Glutamatergic neuron (in vitro differentiated cells): ENCODE results near the gene EVL. TPM values are rescaled to one million over a fixed set of nuclear protein-coding genes. Genes with fewer than 3 reads are reported as not detected.

Experiments used
- DNase-seq: peaks from one replicate; pipeline ENCODE4 v3.0.0; 2022
- H3K27ac Mint-ChIP-seq: one replicate; pipeline ENCODE4 v1.8.0; 2020; ENCODE audit warnings: mild to moderate bottlenecking, mixed read lengths, inconsistent platforms; ENCODE audit not compliant: unreplicated experiment
- H3K27me3 Mint-ChIP-seq: one replicate; pipeline ENCODE4 v1.8.0; 2020; ENCODE audit warnings: mild to moderate bottlenecking, moderate library complexity, mixed read lengths, inconsistent platforms; ENCODE audit not compliant: unreplicated experiment
- H3K36me3 Mint-ChIP-seq: one replicate; pipeline ENCODE4 v1.8.0; 2020; ENCODE audit warnings: mild to moderate bottlenecking, mixed read lengths, inconsistent platforms; ENCODE audit not compliant: unreplicated experiment
- H3K4me1 Mint-ChIP-seq: one replicate; pipeline ENCODE4 v1.8.0; 2020; ENCODE audit warnings: mild to moderate bottlenecking, low read depth, mixed read lengths, inconsistent platforms; ENCODE audit not compliant: unreplicated experiment
- H3K4me3 Mint-ChIP-seq: one replicate; pipeline ENCODE4 v1.8.0; 2020; ENCODE audit warnings: mild to moderate bottlenecking, mixed read lengths, inconsistent platforms; ENCODE audit not compliant: unreplicated experiment
- H3K9me3 Mint-ChIP-seq: one replicate; pipeline ENCODE4 v1.8.0; 2020; ENCODE audit warnings: mild to moderate bottlenecking, moderate library complexity, mixed read lengths, inconsistent platforms; ENCODE audit not compliant: unreplicated experiment
- CTCF ChIP-seq: fragments of 200-600 bp; sonication (generic); IDR thresholded peaks from one replicate; pipeline ENCODE4 v1.5.0; 2021; ENCODE audit not compliant: partially characterized antibody, unreplicated experiment
- total RNA-seq: library from RNA; stranded (reverse); fragmentation: NEBNext Ultra II Directional; extraction: Animal tissue kit (Norgen Biotek cat#: 25700); gene quantifications from one replicate; pipeline ENCODE4 v1.2.1, GENCODE V29; 2021; ENCODE audit not compliant: unreplicated experiment

The EVL gene
- total RNA-seq, 1 donor from 2014 or later, result 381 TPM

DNA sequence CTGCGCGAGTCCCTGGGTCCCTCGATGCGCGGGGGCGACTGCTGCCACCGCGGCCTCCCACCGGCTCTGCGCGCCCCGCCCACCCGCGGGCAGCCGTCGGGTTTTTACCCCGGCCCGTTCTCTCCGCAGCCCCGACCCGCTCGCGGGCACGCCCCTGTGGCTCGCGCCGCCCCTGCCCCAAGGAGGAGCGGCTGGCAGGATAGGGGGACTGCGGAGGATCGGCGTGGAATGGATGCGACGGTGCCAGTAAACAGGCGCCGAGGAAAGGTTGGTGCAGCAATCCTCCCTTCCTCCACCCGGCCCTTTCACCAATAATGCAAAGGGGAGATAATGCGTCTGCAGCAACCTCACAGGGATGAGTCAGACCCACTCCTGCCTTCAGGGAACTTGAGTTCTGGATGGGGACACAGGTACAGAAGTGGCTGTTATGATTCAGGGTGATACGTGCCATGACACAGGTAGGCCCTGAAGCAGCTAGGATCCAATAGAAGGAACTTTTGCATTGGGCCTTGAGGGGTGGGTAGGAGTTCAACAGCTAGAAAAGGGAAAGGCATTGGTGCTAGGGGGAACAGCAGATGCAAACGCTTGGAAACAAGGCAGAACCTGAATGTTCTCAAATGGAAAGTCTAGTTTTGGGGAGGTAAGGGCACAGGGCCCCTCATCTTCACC lies 94.8 kb downstream of the EVL start:
- no peaks in the 10 kb centered on the region for H3K4me1 Mint-ChIP-seq
- H3K27ac Mint-ChIP-seq, result no peak overlapping the region
- TF ChIP-seq CTCF, result no peak
- H3K4me3 Mint-ChIP-seq, result no peak overlapping the region
- no peak for DNase-seq
- peaks cover 5% of the 10 kb centered on the region for H3K9me3 Mint-ChIP-seq
- peaks cover 21% of the 10 kb centered on the region for H3K27me3 Mint-ChIP-seq
- peaks cover 4% of the 10 kb centered on the region for H3K36me3 Mint-ChIP-seq

DNA sequence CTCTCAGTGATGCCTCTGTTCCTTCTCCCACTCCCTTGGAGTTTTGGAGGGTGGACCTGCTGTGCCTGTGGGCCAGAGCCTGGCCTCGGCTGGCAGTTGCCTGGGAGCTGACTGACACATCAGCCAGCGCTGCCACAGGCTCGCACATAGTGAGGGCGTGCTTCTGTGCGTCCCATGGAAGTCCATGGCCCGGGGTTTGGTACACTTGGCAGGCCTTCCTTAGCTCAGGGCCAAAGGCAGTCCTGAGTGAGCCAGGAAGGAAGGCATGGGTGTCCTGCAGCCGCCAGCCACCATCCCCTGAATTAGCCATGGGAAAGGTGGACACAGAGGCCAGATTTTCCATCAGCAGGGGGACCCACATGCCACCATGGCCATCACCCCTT lies 95.3 kb downstream of the EVL start:
- H3K27me3 Mint-ChIP-seq, result peaks cover 22% of the 10 kb centered on the region

DNA sequence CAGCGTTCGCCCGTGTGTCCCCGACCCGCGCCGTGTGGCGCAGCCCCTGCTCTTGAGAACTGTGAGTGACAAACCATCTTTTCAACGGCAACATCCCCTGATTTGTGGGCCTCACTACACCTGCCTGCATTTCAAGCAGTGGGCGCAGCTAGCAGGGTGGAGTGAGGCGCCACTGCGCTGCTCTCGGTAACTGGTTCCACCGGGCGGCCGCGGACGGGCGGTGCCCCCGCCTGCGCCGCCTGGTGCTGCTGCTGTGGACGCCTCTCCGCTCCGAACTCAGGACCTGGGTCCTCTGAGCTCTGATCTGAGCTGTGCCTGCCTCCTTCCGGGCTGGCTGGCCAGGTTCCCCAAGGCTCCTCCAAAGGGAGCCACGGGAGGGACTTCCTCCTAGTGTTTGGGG lies 100.2 kb downstream of the EVL start:
- H3K4me1 Mint-ChIP-seq, result no peaks in the 10 kb centered on the region
- peaks cover 4% of the 10 kb centered on the region for H3K9me3 Mint-ChIP-seq
- no peaks in the 10 kb centered on the region for H3K36me3 Mint-ChIP-seq
- no peak overlapping the region for H3K4me3 Mint-ChIP-seq
- H3K27ac Mint-ChIP-seq, result no peak overlapping the region
- TF ChIP-seq CTCF, result no peak
- H3K27me3 Mint-ChIP-seq, result peaks cover 10% of the 10 kb centered on the region
- DNase-seq, result no peak

More for the DNA sequence above, 95.3 kb downstream of the EVL start:
- Mint-ChIP-seq H3K27ac (no peak overlapping the region), H3K4me1 (no peaks in the 10 kb centered on the region), H3K36me3 (no peaks in the 10 kb centered on the region), H3K9me3 (peaks cover 6% of the 10 kb centered on the region), H3K4me3 (no peak overlapping the region)
- no peak for DNase-seq
- no peak for TF ChIP-seq CTCF

DNA sequence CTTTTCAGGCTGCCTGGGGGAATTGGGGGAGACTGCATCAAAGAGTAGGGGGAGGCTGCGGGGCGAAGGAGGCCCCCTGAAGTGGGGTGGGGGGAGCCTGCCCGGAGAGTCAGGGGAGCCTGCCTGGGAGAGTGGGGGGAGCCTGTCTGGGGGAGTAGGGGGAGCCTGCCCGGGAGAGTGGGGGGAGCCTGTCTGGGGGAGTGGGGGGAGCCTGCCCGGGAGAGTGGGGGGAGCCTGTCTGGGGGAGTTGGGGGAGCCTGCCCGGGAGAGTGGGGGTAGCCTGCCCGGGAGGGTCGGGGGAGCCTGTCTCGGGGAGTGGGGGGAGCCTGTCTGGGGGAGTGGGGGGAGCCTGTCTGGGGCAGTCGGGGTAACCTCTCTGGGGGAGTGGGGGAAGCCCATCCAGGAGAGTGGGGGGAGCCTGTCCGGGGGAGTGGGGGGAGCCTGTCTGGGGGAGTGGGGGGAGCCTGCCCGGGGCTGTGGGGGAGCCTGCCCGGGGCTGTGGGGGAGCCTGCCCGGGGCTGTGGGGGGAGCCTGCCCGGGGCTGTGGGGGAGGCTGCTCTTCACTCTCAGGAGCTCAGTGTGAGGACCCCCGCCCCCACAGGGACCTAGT lies 100.7 kb downstream of the EVL start:
- no peak overlapping the region for H3K27ac Mint-ChIP-seq
- H3K36me3 Mint-ChIP-seq, result no peaks in the 10 kb centered on the region

More for the DNA sequence above, 100.7 kb downstream of the EVL start:
- peaks cover 6% of the 10 kb centered on the region for H3K9me3 Mint-ChIP-seq
- TF ChIP-seq CTCF, result no peak
- no peak overlapping the region for H3K4me3 Mint-ChIP-seq
- no peaks in the 10 kb centered on the region for H3K4me1 Mint-ChIP-seq
- no peak for DNase-seq
- H3K27me3 Mint-ChIP-seq, result peaks cover 9% of the 10 kb centered on the region
